Right cardiac atrium (tissue), 5 donors: ENCODE results near the gene WIZ. TPM values are rescaled to one million over a fixed set of nuclear protein-coding genes. Genes with fewer than 3 reads are reported as not detected.
A peak's percentile ranks its signal among the peaks of the same experiment; 100 is the strongest.

ENCODE experiments used
- ATAC-seq, 2 donors: fragments of 200-7000 bp; cut with Tn5 transposase; one replicate each; pipeline versions ENCODE4 v1.8.0 to v1.9.1; 2020; ENCODE audit warnings: moderate library complexity in 2 of 2, mild to moderate bottlenecking in 1 of 2
- DNase-seq, 3 donors: peaks; one replicate each; pipeline ENCODE4 v3.0.0-alpha.2; 2020
- H3K27ac ChIP-seq: one replicate; pipeline ENCODE4 v1.5.1; 2013; ENCODE audit warnings: mild to moderate bottlenecking, low read length, control low read depth, moderate library complexity
- H3K27me3 ChIP-seq: one replicate; pipeline ENCODE4 v1.6.1; 2013; ENCODE audit not compliant: control insufficient read depth, insufficient read depth
- H3K4me1 ChIP-seq: one replicate; pipeline ENCODE4 v1.6.1; 2013; ENCODE audit warnings: low read length; ENCODE audit not compliant: control insufficient read depth, insufficient read depth
- H3K4me3 ChIP-seq: one replicate; pipeline ENCODE4 v1.5.1; 2013; ENCODE audit warnings: low read length, control low read depth
- H3K9me3 ChIP-seq: one replicate; pipeline ENCODE4 v1.6.1; 2013; ENCODE audit warnings: low read length; ENCODE audit not compliant: control insufficient read depth
- WGBS: extraction: QIAGEN DNeasy Blood & Tissue Kit; methylation state at CpG from one replicate; pipeline ENCODE4 v1.1.7; 2013; 5-methylcytosine and 5-hydroxymethylcytosine counted together
- intact Hi-C, 4 donors: fragments of 100-400 bp; cut with DNase I; formaldehyde crosslinking; loops; one replicate each; pipeline versions ENCODE4 v1.11.0 to v1.14.0; 2022 to 2023
- microRNA-seq, 2 donors: library from miRNA; unstranded; fragments of <30 nt; microRNA quantifications; one replicate each; pipeline ENCODE4 v1.2.0, GENCODE V29; 2020 to 2021
- polyA plus RNA-seq: library from polyadenylated mRNA; stranded (reverse); fragments of 200-250 nt; gene quantifications from one replicate; pipeline ENCODE4 v1.2.3, GENCODE V29; 2013
- total RNA-seq, 4 donors: library from RNA; stranded (reverse); fragmentation: NEBNext Ultra II Directional; extraction: Animal tissue kit (Norgen Biotek cat#: 25700); gene quantifications; one replicate each; pipeline ENCODE4 v1.2.1, GENCODE V29; 2021
- donor health status: healthy with polysubstance abuse.
- donor health status: DM: no; HTN: yes; CAD: no.
- donor health status: DM: no; HTN: no; CAD: no.
- donor health status: DM: no; HTN: yes; CAD: no; lungs with severe emphysema.
- donor health status: DM: yes; HTN: yes; CAD: no.

The WIZ gene
- total and polyA plus RNA-seq, 5 donors, result 28.0 to 36.5 (median 31.2) TPM

DNA sequence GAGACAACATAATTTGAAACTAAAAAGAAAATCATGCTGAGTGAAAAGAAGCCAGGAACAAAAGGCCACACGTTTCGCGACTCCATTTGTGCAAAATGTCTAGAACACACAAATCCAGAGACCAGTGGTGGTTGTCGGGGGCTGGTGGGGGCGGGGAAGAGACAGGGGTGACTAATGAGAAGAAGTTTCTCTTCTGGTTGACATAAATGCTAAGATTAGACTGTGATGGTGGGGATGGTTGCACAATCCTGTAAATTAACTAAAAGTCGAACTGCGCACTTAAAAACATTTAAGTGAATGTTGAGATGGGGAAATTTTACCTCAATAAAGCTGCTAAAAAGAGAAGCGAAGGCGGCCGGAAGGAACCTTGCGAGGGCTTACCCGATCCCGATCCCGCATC is 77.3 kb downstream of the WIZ start:
- ATAC-seq (no peak), DNase-seq (no peak)
- Histone ChIP-seq H3K4me1 (peaks cover 13% of the 10 kb centered on the region), H3K27me3 (no peaks in the 10 kb centered on the region), H3K9me3 (no peaks in the 10 kb centered on the region), H3K27ac (no peak overlapping the region), H3K4me3 (no peak overlapping the region)
- 94% methylated on average over 14 of the region's 14 CpGs for WGBS
- intact Hi-C loops, result loop anchor here in 1 of 4 donors (10.0 kb wide), 1 partner anchor 108 kb away; no protein-coding TSS in a partner anchor

- 81% methylated on average over 17 of the region's 17 CpGs for WGBS
- Histone ChIP-seq H3K4me3 (no peak overlapping the region), H3K27ac (no peak overlapping the region), H3K9me3 (no peaks in the 10 kb centered on the region), H3K4me1 (peaks cover 10% of the 10 kb centered on the region), H3K27me3 (no peaks in the 10 kb centered on the region)
- ATAC-seq (no peak), DNase-seq (peak in 1 of 3 donors; percentile 17)
- intact Hi-C loops, result loop anchor here in 1 of 4 donors (10.0 kb wide), 1 partner anchor 107 kb away; no protein-coding TSS in a partner anchor
These were observed 77.9 kb downstream of the WIZ start for GRCh38 chr19:15371786-15372380.

- ATAC-seq, result no peak
- Histone ChIP-seq H3K9me3 (no peaks in the 10 kb centered on the region), H3K27ac (no peak overlapping the region), H3K27me3 (no peaks in the 10 kb centered on the region), H3K4me3 (no peak overlapping the region), H3K4me1 (peaks cover 10% of the 10 kb centered on the region)
- intact Hi-C loops, result loop anchor here in 1 of 4 donors (10.0 kb wide), 1 partner anchor 106 kb away; no protein-coding TSS in a partner anchor
- DNase-seq, result peak in 1 of 3 donors; percentile 30
- WGBS, result 95% methylated on average over 7 of the region's 7 CpGs
These were observed 78.6 kb downstream of the WIZ start for GRCh38 chr19:15371119-15371518.

Small RNA genes within 50 kb of the gene (microRNA-seq; reads per million reads assigned to microRNA genes)
- gene MIR1470, result 0 reads per million in 2 donors

Other genes with a start within 250 kb of the WIZ start
- gene NOTCH3, start 249.0 kb downstream of the WIZ start, total RNA-seq, result 10 to 100 TPM; 11.3 to 22.1 (median 17.2) TPM
- 10.9 TPM for gene NOTCH3, start 249.0 kb downstream of the WIZ start, polyA plus RNA-seq
- gene EPHX3, start 217.5 kb downstream of the WIZ start, total RNA-seq, result under 1 TPM in 2 of 4 donors, not detected in 2; 0.11 to 0.17 TPM
- gene EPHX3, start 217.5 kb downstream of the WIZ start, polyA plus RNA-seq, result 0.09 TPM
- 10 to 100 TPM; 51.1 to 62.8 (median 59.2) TPM for gene BRD4, start 117.4 kb downstream of the WIZ start, total RNA-seq
- 29.6 TPM for gene BRD4, start 117.4 kb downstream of the WIZ start, polyA plus RNA-seq
- 10 to 100 TPM; 17.1 to 24.9 (median 21.4) TPM for gene AKAP8, start 70.2 kb downstream of the WIZ start, total RNA-seq
- gene AKAP8, start 70.2 kb downstream of the WIZ start, polyA plus RNA-seq, result 9.3 TPM
- gene AKAP8L, start 31.0 kb downstream of the WIZ start, total RNA-seq, result 100 to 1,000 TPM in 1 of 4 donors, 10 to 100 TPM in 3; 64.4 to 106 (median 86.1) TPM
- gene AKAP8L, start 31.0 kb downstream of the WIZ start, polyA plus RNA-seq, result 66.5 TPM
- 1 to 10 TPM in 2 of 4 donors, under 1 TPM in 2; 0.68 to 2.5 (median 1.3) TPM for gene RASAL3, start 14.6 kb upstream of the WIZ start, total RNA-seq
- gene RASAL3, start 14.6 kb upstream of the WIZ start, polyA plus RNA-seq, result 0.66 TPM
- not detected for gene PGLYRP2, start 29.5 kb upstream of the WIZ start, total RNA-seq
- gene PGLYRP2, start 29.5 kb upstream of the WIZ start, polyA plus RNA-seq, result not detected
- not detected for gene CYP4F22, start 58.6 kb upstream of the WIZ start, total RNA-seq
- not detected for gene CYP4F22, start 58.6 kb upstream of the WIZ start, polyA plus RNA-seq
- gene CYP4F8, start 165.3 kb upstream of the WIZ start, total RNA-seq, result not detected
- not detected for gene CYP4F8, start 165.3 kb upstream of the WIZ start, polyA plus RNA-seq
- under 1 TPM in 3 of 4 donors, not detected in 1; 0.11 to 0.25 (median 0.18) TPM for gene CYP4F3, start 190.9 kb upstream of the WIZ start, total RNA-seq
- gene CYP4F3, start 190.9 kb upstream of the WIZ start, polyA plus RNA-seq, result 0.02 TPM
- 1 to 10 TPM; 4.5 to 8.3 (median 7.8) TPM for gene CYP4F12, start 223.1 kb upstream of the WIZ start, total RNA-seq
- gene CYP4F12, start 223.1 kb upstream of the WIZ start, polyA plus RNA-seq, result 6.3 TPM